ENCODE data around the gene TERT. TPM values are rescaled to one million over a fixed set of nuclear protein-coding genes. Genes with fewer than 3 reads are reported as not detected.

Gene TERT
- total RNA-seq, 2 donors from 2014 or later, result 7.1 to 9.8 TPM

DNA sequence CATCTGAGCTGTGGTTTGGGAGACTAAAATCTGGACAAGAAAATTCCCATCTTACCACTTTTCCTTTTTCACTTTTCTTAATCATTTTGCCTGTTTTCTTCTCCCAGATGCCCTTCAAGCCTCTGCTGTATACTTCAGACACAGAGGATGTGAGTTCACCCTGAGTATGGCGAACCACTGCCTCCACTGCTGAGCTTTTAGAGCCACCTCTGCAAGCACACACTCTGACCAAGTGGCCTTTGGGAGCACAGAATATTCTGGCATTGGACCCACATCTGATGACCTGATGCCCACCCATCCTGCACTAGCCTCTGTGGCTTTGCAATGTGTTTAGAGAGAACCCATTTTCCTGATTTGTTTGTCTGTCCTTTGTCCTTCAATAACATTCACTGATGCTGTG, 32.5 kb downstream of the TERT start:
- Histone ChIP-seq H3K27ac (ENCODE audit: low read depth, low read length) (no peak overlapping the region), H3K4me3 (ENCODE audit: low read length) (no peak overlapping the region), H3K4me1 (ENCODE audit: control insufficient read depth, insufficient read depth, low read length) (no peaks in the 10 kb centered on the region), H3K36me3 (ENCODE audit: control insufficient read depth, insufficient read depth, low read length) (no peaks in the 10 kb centered on the region), H3K9ac (ENCODE audit: extremely low read depth, low read length, poor library complexity, severe bottlenecking) (no peak overlapping the region), H3K9me3 (ENCODE audit: control insufficient read depth, low read length) (no peaks in the 10 kb centered on the region), H3K27me3 (ENCODE audit: control insufficient read depth, insufficient read depth, low read length, poor library complexity, severe bottlenecking) (no peaks in the 10 kb centered on the region)
- TF ChIP-seq, protein P1, sequence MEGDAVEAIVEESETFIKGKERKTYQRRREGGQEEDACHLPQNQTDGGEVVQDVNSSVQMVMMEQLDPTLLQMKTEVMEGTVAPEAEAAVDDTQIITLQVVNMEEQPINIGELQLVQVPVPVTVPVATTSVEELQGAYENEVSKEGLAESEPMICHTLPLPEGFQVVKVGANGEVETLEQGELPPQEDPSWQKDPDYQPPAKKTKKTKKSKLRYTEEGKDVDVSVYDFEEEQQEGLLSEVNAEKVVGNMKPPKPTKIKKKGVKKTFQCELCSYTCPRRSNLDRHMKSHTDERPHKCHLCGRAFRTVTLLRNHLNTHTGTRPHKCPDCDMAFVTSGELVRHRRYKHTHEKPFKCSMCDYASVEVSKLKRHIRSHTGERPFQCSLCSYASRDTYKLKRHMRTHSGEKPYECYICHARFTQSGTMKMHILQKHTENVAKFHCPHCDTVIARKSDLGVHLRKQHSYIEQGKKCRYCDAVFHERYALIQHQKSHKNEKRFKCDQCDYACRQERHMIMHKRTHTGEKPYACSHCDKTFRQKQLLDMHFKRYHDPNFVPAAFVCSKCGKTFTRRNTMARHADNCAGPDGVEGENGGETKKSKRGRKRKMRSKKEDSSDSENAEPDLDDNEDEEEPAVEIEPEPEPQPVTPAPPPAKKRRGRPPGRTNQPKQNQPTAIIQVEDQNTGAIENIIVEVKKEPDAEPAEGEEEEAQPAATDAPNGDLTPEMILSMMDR (conservative IDR thresholded peaks at IDR 0.05), result no peak
- no peak for DNase-seq
- Mint-ChIP-seq H3K27me3 (ENCODE audit: insufficient read depth) (no peaks in the 10 kb centered on the region), H3K4me3 (no peak overlapping the region), H3K4me1 (no peaks in the 10 kb centered on the region), H3K9me3 (no peaks in the 10 kb centered on the region), H3K36me3 (ENCODE audit: low read depth) (no peaks in the 10 kb centered on the region), H3K27ac (no peak overlapping the region)
- WGBS, 2 experiments (ENCODE audit: insufficient coverage in 1 of 2, insufficient read length in 1 of 2), result 82% methylated on average over 1 of the region's 1 CpG; no CpG with 5 or more reads in 1 of the 2 experiments

DNA sequence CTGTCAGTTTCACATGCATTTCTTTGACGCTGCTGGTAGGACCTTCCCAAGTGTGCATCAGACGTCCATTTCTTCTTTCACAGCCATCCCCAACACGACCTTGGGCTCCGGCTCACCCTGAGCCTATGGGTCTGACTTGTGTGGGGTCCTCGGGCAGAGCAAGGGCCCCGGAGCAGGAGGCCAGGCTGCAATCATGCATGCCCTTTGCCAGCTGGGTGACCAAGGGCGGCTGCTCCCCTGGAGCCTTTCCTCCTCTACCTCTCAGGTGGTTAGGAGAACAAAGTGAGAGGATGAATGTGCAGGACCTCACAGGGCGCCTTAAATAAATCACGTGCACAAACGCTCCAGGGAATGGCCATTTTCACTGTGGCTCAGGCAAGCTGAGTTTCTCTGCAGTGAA, 33.2 kb downstream of the TERT start:
- Mint-ChIP-seq H3K27me3 (ENCODE audit: insufficient read depth) (no peaks in the 10 kb centered on the region), H3K4me3 (no peak overlapping the region), H3K27ac (no peak overlapping the region), H3K36me3 (ENCODE audit: low read depth) (no peaks in the 10 kb centered on the region), H3K4me1 (no peaks in the 10 kb centered on the region), H3K9me3 (no peaks in the 10 kb centered on the region)
- H3K36me3 ChIP-seq (ENCODE audit: control insufficient read depth, insufficient read depth, low read length), result no peaks in the 10 kb centered on the region
- H3K9me3 ChIP-seq (ENCODE audit: control insufficient read depth, low read length), result no peaks in the 10 kb centered on the region
- TF ChIP-seq, protein P1 (conservative IDR thresholded peaks at IDR 0.05), result no peak
- H3K4me1 ChIP-seq (ENCODE audit: control insufficient read depth, insufficient read depth, low read length), result no peaks in the 10 kb centered on the region
- H3K4me3 ChIP-seq (ENCODE audit: low read length), result no peak overlapping the region
- no peaks in the 10 kb centered on the region for H3K27me3 ChIP-seq (ENCODE audit: control insufficient read depth, insufficient read depth, low read length, poor library complexity, severe bottlenecking)
- WGBS, 2 experiments (ENCODE audit: insufficient coverage in 1 of 2, insufficient read length in 1 of 2), result 92 to 98% methylated on average over 6 to 10 of the region's 10 CpGs
- no peak overlapping the region for H3K9ac ChIP-seq (ENCODE audit: extremely low read depth, low read length, poor library complexity, severe bottlenecking)
- no peak for DNase-seq
- H3K27ac ChIP-seq (ENCODE audit: low read depth, low read length), result no peak overlapping the region

DNA sequence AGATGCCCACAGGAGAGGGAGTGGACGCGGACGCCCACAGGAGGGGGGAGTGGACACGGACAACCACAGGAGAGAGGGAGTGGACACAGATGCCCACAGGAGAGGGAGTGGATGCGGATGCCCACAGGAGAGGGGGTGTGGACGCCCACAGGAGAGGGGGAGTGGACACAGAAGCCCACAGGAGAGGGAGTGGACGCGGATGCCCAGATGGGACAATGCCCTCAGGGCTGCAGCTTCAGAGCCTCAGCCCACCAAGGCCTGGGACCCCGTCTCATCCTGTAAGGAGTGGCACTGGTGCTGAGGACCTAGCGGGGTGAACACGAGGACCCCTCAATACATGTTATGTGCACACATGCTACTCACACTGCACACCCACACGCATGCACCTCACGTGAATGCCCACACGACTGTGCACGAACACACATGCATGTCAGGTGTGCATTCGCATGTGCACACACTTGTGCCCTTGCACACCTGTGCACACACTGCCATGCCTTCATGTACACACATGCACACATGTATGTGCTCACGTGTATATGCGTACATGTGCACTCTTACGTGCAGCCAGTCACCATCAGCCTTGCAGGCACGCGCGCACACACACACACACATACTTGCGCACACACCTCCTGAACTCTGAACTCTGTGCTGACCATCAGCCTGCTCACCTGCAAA, 34.9 kb downstream of the TERT start:
- Mint-ChIP-seq H3K9me3 (no peaks in the 10 kb centered on the region), H3K36me3 (ENCODE audit: low read depth) (no peaks in the 10 kb centered on the region), H3K4me3 (no peak overlapping the region), H3K27ac (no peak overlapping the region), H3K4me1 (no peaks in the 10 kb centered on the region), H3K27me3 (ENCODE audit: insufficient read depth) (no peaks in the 10 kb centered on the region)
- no peaks in the 10 kb centered on the region for H3K36me3 ChIP-seq (ENCODE audit: control insufficient read depth, insufficient read depth, low read length)
- H3K4me1 ChIP-seq (ENCODE audit: control insufficient read depth, insufficient read depth, low read length), result no peaks in the 10 kb centered on the region
- no peak overlapping the region for H3K9ac ChIP-seq (ENCODE audit: extremely low read depth, low read length, poor library complexity, severe bottlenecking)
- TF ChIP-seq, protein P1 (conservative IDR thresholded peaks at IDR 0.05), result no peak
- no peaks in the 10 kb centered on the region for H3K9me3 ChIP-seq (ENCODE audit: control insufficient read depth, low read length)
- WGBS, 2 experiments (ENCODE audit: insufficient coverage in 1 of 2, insufficient read length in 1 of 2), result 95% methylated on average over 21 to 23 of the region's 23 CpGs
- no peaks in the 10 kb centered on the region for H3K27me3 ChIP-seq (ENCODE audit: control insufficient read depth, insufficient read depth, low read length, poor library complexity, severe bottlenecking)
- no peak for DNase-seq
- H3K4me3 ChIP-seq (ENCODE audit: low read length), result no peak overlapping the region
- no peak overlapping the region for H3K27ac ChIP-seq (ENCODE audit: low read depth, low read length)
